Adipocyte (in vitro differentiated cells): ENCODE data around the gene APLP1.
"Not testable (repeated sequence)": the region's sequence is repeated elsewhere in the genome, so short reads cannot be mapped to it uniquely, and the experiment has no call there.

Experiments
- DNase-seq: peaks from one replicate; pipeline ENCODE4 v3.0.0-alpha.2; 2015; ENCODE audit warnings: low read depth
- H3K27me3 ChIP-seq: replicated peaks from 2 replicates; pipeline ENCODE4 v1.7.0; 2013; ENCODE audit warnings: mild to moderate bottlenecking, low read length, moderate library complexity; ENCODE audit not compliant: control insufficient read depth, insufficient read depth
- H3K36me3 ChIP-seq: 2 replicates; pipeline ENCODE4 v1.7.0; 2013; ENCODE audit warnings: low read length, mild to moderate bottlenecking, moderate library complexity; ENCODE audit not compliant: control insufficient read depth, insufficient read depth, severe bottlenecking
- H3K4me1 ChIP-seq: 2 replicates; pipeline ENCODE4 v1.7.0; 2013; ENCODE audit warnings: mild to moderate bottlenecking, low read length, moderate library complexity; ENCODE audit not compliant: control insufficient read depth, insufficient read depth
- H3K4me3 ChIP-seq: 2 replicates; pipeline ENCODE4 v1.7.0; 2013; ENCODE audit warnings: mild to moderate bottlenecking, low read length, moderate library complexity
- H3K9ac ChIP-seq: 2 replicates; pipeline ENCODE4 v1.7.0; 2013; ENCODE audit warnings: mild to moderate bottlenecking, low read length, moderate library complexity
- H3K9me3 ChIP-seq: 2 replicates; pipeline ENCODE4 v1.7.0; 2013; ENCODE audit warnings: mild to moderate bottlenecking, low read length, moderate library complexity; ENCODE audit not compliant: control insufficient read depth

APLP1 gene

GRCh38 chr19:35869327-35870123 lies 1.2 kb downstream of the APLP1 start:
- H3K9ac ChIP-seq = no peak overlapping the region
- peaks cover 3% of the 10 kb centered on the region for H3K4me1 ChIP-seq
- peak; percentile 78 for DNase-seq
- H3K36me3 ChIP-seq = no peaks in the 10 kb centered on the region
- no peaks in the 10 kb centered on the region for H3K9me3 ChIP-seq
- no peak overlapping the region for H3K4me3 ChIP-seq
- H3K27me3 ChIP-seq = peaks cover 50% of the 10 kb centered on the region

GRCh38 chr19:35870124-35870736 lies 1.9 kb downstream of the APLP1 start:
- not testable (repeated sequence) for H3K4me3 ChIP-seq, H3K36me3 ChIP-seq, DNase-seq, H3K9ac ChIP-seq, H3K4me1 ChIP-seq, H3K9me3 ChIP-seq
- peaks cover 45% of the 10 kb centered on the region for H3K27me3 ChIP-seq

- no peak for DNase-seq
- no peak overlapping the region for H3K9ac ChIP-seq
- H3K4me3 ChIP-seq = no peak overlapping the region
Measured at GRCh38 chr19:35870798-35871197, 2.4 kb downstream of the APLP1 start.

GRCh38 chr19:35871611-35872010 lies 3.2 kb downstream of the APLP1 start:
- H3K27me3 ChIP-seq = peaks cover 35% of the 10 kb centered on the region
- H3K9ac ChIP-seq = no peak overlapping the region
- H3K36me3 ChIP-seq = no peaks in the 10 kb centered on the region
- DNase-seq = no peak
- H3K9me3 ChIP-seq = no peaks in the 10 kb centered on the region
- H3K4me1 ChIP-seq = peaks cover 3% of the 10 kb centered on the region
- H3K4me3 ChIP-seq = no peak overlapping the region

More at GRCh38 chr19:35870798-35871197, 2.4 kb downstream of the APLP1 start:
- Histone ChIP-seq H3K4me1 (peaks cover 3% of the 10 kb centered on the region), H3K27me3 (peaks cover 39% of the 10 kb centered on the region), H3K36me3 (no peaks in the 10 kb centered on the region), H3K9me3 (no peaks in the 10 kb centered on the region)

- no peaks in the 10 kb centered on the region for H3K9me3 ChIP-seq
- H3K4me1 ChIP-seq = peaks cover 3% of the 10 kb centered on the region
- no peak overlapping the region for H3K9ac ChIP-seq
- H3K36me3 ChIP-seq = no peaks in the 10 kb centered on the region
- H3K4me3 ChIP-seq = no peak overlapping the region
- H3K27me3 ChIP-seq = peaks cover 31% of the 10 kb centered on the region
- DNase-seq = no peak
Measured at GRCh38 chr19:35872180-35872579, 3.8 kb downstream of the APLP1 start.

GRCh38 chr19:35874392-35874930 lies 6.1 kb downstream of the APLP1 start:
- no peaks in the 10 kb centered on the region for H3K36me3 ChIP-seq
- DNase-seq = no peak

GRCh38 chr19:35879068-35879467 lies 10.7 kb downstream of the APLP1 start:
- Histone ChIP-seq H3K4me1 (peaks cover 3% of the 10 kb centered on the region), H3K9me3 (no peaks in the 10 kb centered on the region), H3K27me3 (peaks cover 5% of the 10 kb centered on the region), H3K9ac (peak overlapping the region; percentile 29), H3K4me3 (no peak overlapping the region), H3K36me3 (no peaks in the 10 kb centered on the region)
- no peak for DNase-seq

More at GRCh38 chr19:35874392-35874930, 6.1 kb downstream of the APLP1 start:
- Histone ChIP-seq H3K9ac (no peak overlapping the region), H3K27me3 (peaks cover 23% of the 10 kb centered on the region), H3K4me1 (peaks cover 5% of the 10 kb centered on the region), H3K9me3 (no peaks in the 10 kb centered on the region), H3K4me3 (no peak overlapping the region)

- Histone ChIP-seq H3K27me3 (peaks cover 5% of the 10 kb centered on the region), H3K4me1 (peaks cover 3% of the 10 kb centered on the region), H3K36me3 (no peaks in the 10 kb centered on the region), H3K4me3 (no peak overlapping the region), H3K9ac (peak overlapping the region; percentile 29), H3K9me3 (no peaks in the 10 kb centered on the region)
- peak; percentile 96 for DNase-seq
Measured at GRCh38 chr19:35879770-35880317, 11.5 kb downstream of the APLP1 start.

GRCh38 chr19:35882114-35882832 lies 13.9 kb downstream of the APLP1 start:
- DNase-seq = peak; percentile 89
- H3K4me1 ChIP-seq = peaks cover 3% of the 10 kb centered on the region

GRCh38 chr19:35883882-35884281 lies 15.5 kb downstream of the APLP1 start:
- no peak overlapping the region for H3K9ac ChIP-seq
- DNase-seq = no peak
- no peak overlapping the region for H3K4me3 ChIP-seq
- no peaks in the 10 kb centered on the region for H3K9me3 ChIP-seq
- peaks cover 12% of the 10 kb centered on the region for H3K36me3 ChIP-seq
- peaks cover 3% of the 10 kb centered on the region for H3K4me1 ChIP-seq
- no peaks in the 10 kb centered on the region for H3K27me3 ChIP-seq

More at GRCh38 chr19:35882114-35882832, 13.9 kb downstream of the APLP1 start:
- Histone ChIP-seq H3K27me3 (peaks cover 5% of the 10 kb centered on the region), H3K4me3 (no peak overlapping the region), H3K36me3 (no peaks in the 10 kb centered on the region), H3K9ac (peak overlapping the region; percentile 4), H3K9me3 (no peaks in the 10 kb centered on the region)
